ENCODE data around the gene MVB12B. TPM values are rescaled to one million over a fixed set of nuclear protein-coding genes. Genes with fewer than 3 reads are reported as not detected.

The MVB12B gene
- total and polyA plus RNA-seq, 2 of the 13 experiments (the other 11 are each of a cell fraction or from before 2014, with no cell fraction given) = 12.1 to 30.1 TPM

GRCh38 chr9:126376311-126377175 lies 49.9 kb downstream of the MVB12B start (continued):
- TF ChIP-seq ZFAT (CRISPR knock-in tag; conservative IDR thresholded peaks at IDR 0.05) = no peak
- no peak for TF ChIP-seq ATM (IDR thresholded peaks at IDR 0.05; ENCODE audit: borderline replicate concordance)
- no peak for TF ChIP-seq TCF7L2 (IDR thresholded peaks at IDR 0.05; ENCODE audit: low read depth, low read length)
- TF ChIP-seq POLR2A (IDR thresholded peaks at IDR 0.05; ENCODE audit: insufficient read depth in 1 of 2, low read depth in 2 of 2, low read length in 2 of 2) = peak; percentile 52 to 55; a peak in 3 of 4 replicates
- TF ChIP-seq SNRNP70 (IDR thresholded peaks at IDR 0.05; ENCODE audit: low read depth, low read length) = no peak
- TF ChIP-seq GFI1 (CRISPR knock-in tag; IDR thresholded peaks at IDR 0.05; ENCODE audit: borderline replicate concordance) = peak; percentile 36; the same call in 1 of the 2 replicates
- peak; percentile 35; the same call in 1 of the 2 replicates for TF ChIP-seq MAX (IDR thresholded peaks at IDR 0.05)
- TF ChIP-seq, protein P1, sequence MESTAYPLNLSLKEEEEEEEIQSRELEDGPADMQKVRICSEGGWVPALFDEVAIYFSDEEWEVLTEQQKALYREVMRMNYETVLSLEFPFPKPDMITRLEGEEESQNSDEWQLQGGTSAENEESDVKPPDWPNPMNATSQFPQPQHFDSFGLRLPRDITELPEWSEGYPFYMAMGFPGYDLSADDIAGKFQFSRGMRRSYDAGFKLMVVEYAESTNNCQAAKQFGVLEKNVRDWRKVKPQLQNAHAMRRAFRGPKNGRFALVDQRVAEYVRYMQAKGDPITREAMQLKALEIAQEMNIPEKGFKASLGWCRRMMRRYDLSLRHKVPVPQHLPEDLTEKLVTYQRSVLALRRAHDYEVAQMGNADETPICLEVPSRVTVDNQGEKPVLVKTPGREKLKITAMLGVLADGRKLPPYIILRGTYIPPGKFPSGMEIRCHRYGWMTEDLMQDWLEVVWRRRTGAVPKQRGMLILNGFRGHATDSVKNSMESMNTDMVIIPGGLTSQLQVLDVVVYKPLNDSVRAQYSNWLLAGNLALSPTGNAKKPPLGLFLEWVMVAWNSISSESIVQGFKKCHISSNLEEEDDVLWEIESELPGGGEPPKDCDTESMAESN (CRISPR knock-in tag; conservative IDR thresholded peaks at IDR 0.05) = no peak
- TF ChIP-seq ZNF280D (CRISPR knock-in tag; IDR thresholded peaks at IDR 0.05) = no peak
- no peak for TF ChIP-seq TBL1XR1 (IDR thresholded peaks at IDR 0.05; ENCODE audit: borderline replicate concordance, low read length, partially characterized antibody)
- TF ChIP-seq POLR2AphosphoS5 (IDR thresholded peaks at IDR 0.05; ENCODE audit: low read depth, low read length) = peak; percentile 63
- TF ChIP-seq ZSCAN31 (CRISPR knock-in tag; IDR thresholded peaks at IDR 0.05; ENCODE audit: low read depth) = peak; percentile 60; the same call in 1 of the 2 replicates
- no peak; the same call in 1 of the 2 replicates for TF ChIP-seq SSRP1 (CRISPR knock-in tag; IDR thresholded peaks at IDR 0.05)
- TF ChIP-seq KLF12 (CRISPR knock-in tag; IDR thresholded peaks at IDR 0.05; ENCODE audit: borderline replicate concordance) = no peak
- TF ChIP-seq ZFP62 (CRISPR knock-in tag; IDR thresholded peaks at IDR 0.05) = no peak
- peak; percentile 23; the same call in 1 of the 2 replicates for TF ChIP-seq KDM5B (CRISPR knock-in tag; IDR thresholded peaks at IDR 0.05; ENCODE audit: borderline replicate concordance)
- no peak for TF ChIP-seq CREB1 (IDR thresholded peaks at IDR 0.05)
- no peak for TF ChIP-seq CREB1 (CRISPR knock-in tag; IDR thresholded peaks at IDR 0.05)
- TF ChIP-seq, protein P2, sequence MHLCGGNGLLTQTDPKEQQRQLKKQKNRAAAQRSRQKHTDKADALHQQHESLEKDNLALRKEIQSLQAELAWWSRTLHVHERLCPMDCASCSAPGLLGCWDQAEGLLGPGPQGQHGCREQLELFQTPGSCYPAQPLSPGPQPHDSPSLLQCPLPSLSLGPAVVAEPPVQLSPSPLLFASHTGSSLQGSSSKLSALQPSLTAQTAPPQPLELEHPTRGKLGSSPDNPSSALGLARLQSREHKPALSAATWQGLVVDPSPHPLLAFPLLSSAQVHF (CRISPR knock-in tag; IDR thresholded peaks at IDR 0.05) = no peak
- TF ChIP-seq, protein P3, sequence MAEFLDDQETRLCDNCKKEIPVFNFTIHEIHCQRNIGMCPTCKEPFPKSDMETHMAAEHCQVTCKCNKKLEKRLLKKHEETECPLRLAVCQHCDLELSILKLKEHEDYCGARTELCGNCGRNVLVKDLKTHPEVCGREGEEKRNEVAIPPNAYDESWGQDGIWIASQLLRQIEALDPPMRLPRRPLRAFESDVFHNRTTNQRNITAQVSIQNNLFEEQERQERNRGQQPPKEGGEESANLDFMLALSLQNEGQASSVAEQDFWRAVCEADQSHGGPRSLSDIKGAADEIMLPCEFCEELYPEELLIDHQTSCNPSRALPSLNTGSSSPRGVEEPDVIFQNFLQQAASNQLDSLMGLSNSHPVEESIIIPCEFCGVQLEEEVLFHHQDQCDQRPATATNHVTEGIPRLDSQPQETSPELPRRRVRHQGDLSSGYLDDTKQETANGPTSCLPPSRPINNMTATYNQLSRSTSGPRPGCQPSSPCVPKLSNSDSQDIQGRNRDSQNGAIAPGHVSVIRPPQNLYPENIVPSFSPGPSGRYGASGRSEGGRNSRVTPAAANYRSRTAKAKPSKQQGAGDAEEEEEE (CRISPR knock-in tag; IDR thresholded peaks at IDR 0.05; ENCODE audit: borderline replicate concordance) = no peak
- no peak for TF ChIP-seq ZNF781 (CRISPR knock-in tag; IDR thresholded peaks at IDR 0.05; ENCODE audit: borderline replicate concordance, not compliant biosample characterization)
- no peak for TF ChIP-seq NFIB (CRISPR knock-in tag; IDR thresholded peaks at IDR 0.05; ENCODE audit: borderline replicate concordance)
- peak; percentile 64 for TF ChIP-seq ERF (CRISPR knock-in tag; IDR thresholded peaks at IDR 0.05)
